Measurements from ENCODE around the gene GPC5. TPM values are rescaled to one million over a fixed set of nuclear protein-coding genes. Genes with fewer than 3 reads are reported as not detected.

The GPC5 gene
- total RNA-seq, 1 experiment from 2014 or later: 0.26 TPM

- intact Hi-C loops (cut with micrococcal nuclease; ENCODE audit: unreplicated experiment): no loop called here
- TF ChIP-seq SIN3A (IDR thresholded peaks at IDR 0.05; ENCODE audit: borderline replicate concordance, insufficient read depth, low read depth, low read length): no peak
- no peak for TF ChIP-seq TCF7L2 (IDR thresholded peaks at IDR 0.05; ENCODE audit: low read depth, low read length)
- no peak for TF ChIP-seq CTCF (IDR thresholded peaks at IDR 0.05)
- no peak for TF ChIP-seq REST (IDR thresholded peaks at IDR 0.05; ENCODE audit: insufficient read depth in 1 of 2, low read depth in 2 of 2, low read length in 1 of 2)
- ChIA-PET CTCF (no interaction called here), POLR2A (no interaction called here)
- no peaks in the 10 kb centered on the region for H3K27me3 ChIP-seq (ENCODE audit: control insufficient read depth, insufficient read depth, low read length)
- no peaks in the 10 kb centered on the region for H3K36me3 ChIP-seq (ENCODE audit: control insufficient read depth, insufficient read depth, low read length)
- in situ Hi-C loops (cut with HindIII; ENCODE audit: low pct_unique_long_range_greater_than_20kb, low sequenced_read_pairs): no loop called here
- ATAC-seq (no peak), DNase-seq (ENCODE audit: low read depth, low spot score) (no peak)
- H3K4me1 ChIP-seq (ENCODE audit: control insufficient read depth, insufficient read depth, low read length): no peaks in the 10 kb centered on the region
- no peak overlapping the region for H3K4me3 ChIP-seq (ENCODE audit: low read depth in 2 of 2, low read length in 2 of 2)
- BruUV-seq (replicated peaks): no TSS peak
- H3K27ac ChIP-seq (ENCODE audit: low read length): no peak overlapping the region
- H3K9me3 ChIP-seq (ENCODE audit: control insufficient read depth, insufficient read depth, low read depth, low read length): no peaks in the 10 kb centered on the region; the same call in 1 of the 2 replicates
These were observed 1363.3 kb downstream of the GPC5 start for GRCh38 chr13:92761710-92762109.

- no TSS peak for BruUV-seq (replicated peaks)
- POLR2A ChIA-PET: no interaction called here
- no peaks in the 10 kb centered on the region for H3K27me3 ChIP-seq (ENCODE audit: control insufficient read depth, insufficient read depth, low read length)
- no peak overlapping the region for H3K27ac ChIP-seq (ENCODE audit: low read length)
- CTCF ChIA-PET: no interaction called here
- H3K9me3 ChIP-seq (ENCODE audit: control insufficient read depth, insufficient read depth, low read depth, low read length): no peaks in the 10 kb centered on the region
- ATAC-seq (peak; percentile 69; the same call in 1 of the 2 replicates), DNase-seq (ENCODE audit: low read depth, low spot score) (no peak)
- in situ Hi-C loops (cut with HindIII; ENCODE audit: low pct_unique_long_range_greater_than_20kb, low sequenced_read_pairs) (no loop called here), intact Hi-C loops (cut with micrococcal nuclease; ENCODE audit: unreplicated experiment) (no loop called here)
- H3K4me1 ChIP-seq (ENCODE audit: control insufficient read depth, insufficient read depth, low read length): no peaks in the 10 kb centered on the region
- peak overlapping the region; percentile 17 to 36 for H3K4me3 ChIP-seq (ENCODE audit: low read depth in 2 of 2, low read length in 2 of 2)
- no peaks in the 10 kb centered on the region for H3K36me3 ChIP-seq (ENCODE audit: control insufficient read depth, insufficient read depth, low read length)
- TF ChIP-seq TCF7L2 (IDR thresholded peaks at IDR 0.05; ENCODE audit: low read depth, low read length): no peak
- TF ChIP-seq REST (IDR thresholded peaks at IDR 0.05; ENCODE audit: insufficient read depth in 1 of 2, low read depth in 2 of 2, low read length in 1 of 2): no peak
- no peak for TF ChIP-seq POLR2AphosphoS5 (IDR thresholded peaks at IDR 0.05; ENCODE audit: low read depth, low read length)
- no peak for TF ChIP-seq SIN3A (IDR thresholded peaks at IDR 0.05; ENCODE audit: borderline replicate concordance, insufficient read depth, low read depth, low read length)
- no peak for TF ChIP-seq CTCF (IDR thresholded peaks at IDR 0.05)
These were observed 1369.0 kb downstream of the GPC5 start for GRCh38 chr13:92767468-92767867.
